KG1 (cell line): Measurements from ENCODE around the gene MED29.
A peak's percentile ranks its signal among the peaks of the same experiment; 100 is the strongest.

Experiments used
- DNase-seq: peaks from one replicate; lab custom pipeline; 2025; lab: John Stamatoyannopoulos, UW

The MED29 gene

GRCh38 chr19:39390751-39391437, at the start of gene MED29, which contains the start of gene PAF1:
Gene MED29 (plus strand): TSS chr19:39391378. CDS start chr19:39391423, 45 bp downstream.
Gene PAF1 (minus strand): TSS chr19:39391106. CDS start chr19:39390864, 242 bp downstream.
- peak; percentile 90 for DNase-seq

GRCh38 chr19:39341719-39342604, 49.2 kb upstream of the MED29 start, which contains the start of gene SAMD4B:
Gene SAMD4B (plus strand): TSS chr19:39342421. CDS start chr19:39356894, 14,473 bp downstream.
- peak; percentile 95 for DNase-seq

GRCh38 chr19:39342647-39343305, 48.4 kb upstream of the MED29 start:
- DNase-seq, result no peak

- DNase-seq, result no peak
Observed at GRCh38 chr19:39345956-39346355, 45.2 kb upstream of the MED29 start.

- DNase-seq, result no peak
Observed at GRCh38 chr19:39347332-39348164, 43.6 kb upstream of the MED29 start.

GRCh38 chr19:39349326-39349725, 41.9 kb upstream of the MED29 start:
- no peak for DNase-seq

- DNase-seq, result no peak
Observed at GRCh38 chr19:39350156-39350555, 41.0 kb upstream of the MED29 start.

GRCh38 chr19:39351537-39352064, 39.6 kb upstream of the MED29 start:
- no peak for DNase-seq

- DNase-seq, result no peak
Observed at GRCh38 chr19:39352381-39353255, 38.6 kb upstream of the MED29 start.

GRCh38 chr19:39355253-39355652, 35.9 kb upstream of the MED29 start:
- no peak for DNase-seq

GRCh38 chr19:39356073-39356472, 35.1 kb upstream of the MED29 start:
- no peak for DNase-seq

- DNase-seq, result no peak
Observed at GRCh38 chr19:39356647-39357046, 34.5 kb upstream of the MED29 start.

- no peak for DNase-seq
Observed at GRCh38 chr19:39359026-39359425, 32.2 kb upstream of the MED29 start.

GRCh38 chr19:39360599-39360998, 30.6 kb upstream of the MED29 start:
- no peak for DNase-seq

GRCh38 chr19:39362682-39363657, 28.2 kb upstream of the MED29 start:
- no peak for DNase-seq

- no peak for DNase-seq
Observed at GRCh38 chr19:39363901-39364457, 27.2 kb upstream of the MED29 start.

GRCh38 chr19:39365531-39365930, 25.6 kb upstream of the MED29 start:
- no peak for DNase-seq

- no peak for DNase-seq
Observed at GRCh38 chr19:39369200-39369599, 22.0 kb upstream of the MED29 start.

GRCh38 chr19:39370735-39371134, 20.4 kb upstream of the MED29 start:
- DNase-seq, result no peak
